Inflammatory macrophage treated with lipopolysaccharide for 4 hours (primary cell): ENCODE measurements around the gene ZNF558.
"Not testable (repeated sequence)": the region's sequence is repeated elsewhere in the genome, so short reads cannot be mapped to it uniquely, and the experiment has no call there.

Experiments
- DNase-seq: peaks from one replicate; pipeline ENCODE4 v3.0.0-alpha.2; 2020

ZNF558 gene

GRCh38 chr19:8794823-8795222 lies 37.3 kb downstream of the ZNF558 start:
- DNase-seq: no peak

- DNase-seq: not testable (repeated sequence)
Observed at GRCh38 chr19:8773587-8773986, 58.5 kb downstream of the ZNF558 start.

GRCh38 chr19:8769265-8769664 lies 62.8 kb downstream of the ZNF558 start:
- DNase-seq: not testable (repeated sequence)

- DNase-seq: not testable (repeated sequence)
Observed at GRCh38 chr19:8767257-8767656, 64.8 kb downstream of the ZNF558 start.
